Thyroid gland (tissue), 4 donors: Measurements from ENCODE around the gene EMP2. TPM values are rescaled to one million over a fixed set of nuclear protein-coding genes. Genes with fewer than 3 reads are reported as not detected.
"Not testable (repeated sequence)": the region's sequence is repeated elsewhere in the genome, so short reads cannot be mapped to it uniquely, and the experiment has no call there.

Experiments
- DNase-seq, 2 donors: peaks; one replicate each; pipeline ENCODE4 v3.0.0-alpha.2; 2019
- H3K27ac ChIP-seq, 3 donors: fragments of 200-600 bp; sonication (generic); 1 replicate in 2 of 3; 2 replicates in 1 of 3; pipeline ENCODE4 v1.5.1; 2016 to 2019; ENCODE audit warnings: mild to moderate bottlenecking in 1 of 3, moderate library complexity in 1 of 3
- H3K27me3 ChIP-seq: fragments of 200-600 bp; sonication (generic); one replicate; pipeline ENCODE4 v1.5.1; 2019
- H3K36me3 ChIP-seq, 2 donors: fragments of 200-600 bp; sonication (generic); one replicate each; pipeline ENCODE4 v1.5.1; 2016 to 2019
- H3K4me1 ChIP-seq, 2 donors: fragments of 200-600 bp; sonication (generic); one replicate each; pipeline ENCODE4 v1.5.1; 2017 to 2019
- H3K4me3 ChIP-seq, 3 donors: fragments of 200-600 bp; sonication (generic); replicated peaks in 1 of 3; 1 replicate in 2 of 3; 2 replicates in 1 of 3; pipeline ENCODE4 v1.5.1; 2016; ENCODE audit warnings: mild to moderate bottlenecking in 1 of 3
- H3K9me3 ChIP-seq: fragments of 200-600 bp; sonication (generic); one replicate; pipeline ENCODE4 v1.5.1; 2017
- CTCF ChIP-seq, 6 experiments: fragments of 200-600 bp in 3 of 6; fragments of 450-650 bp in 3 of 6; sonication (generic) in 3 of 6; IDR thresholded peaks; one replicate each; pipeline ENCODE4 v1.5.1; 2016 to 2019; ENCODE audit warnings: antibody characterized with exemption in 6 of 6, mild to moderate bottlenecking in 2 of 6, inconsistent platforms in 1 of 6, moderate library complexity in 1 of 6
- POLR2A ChIP-seq, 2 donors: fragments of 450-650 bp; IDR thresholded peaks; one replicate each; pipeline ENCODE4 v1.6.1; 2017; ENCODE audit warnings: antibody characterized with exemption in 2 of 2, mild to moderate bottlenecking in 2 of 2, moderate library complexity in 1 of 2
- WGBS, 2 donors: methylation state at CpG; one replicate each; pipeline ENCODE4 v1.1.5; 2017; 5-methylcytosine and 5-hydroxymethylcytosine counted together
- intact Hi-C: fragments of 100-400 bp; cut with DNase I; formaldehyde crosslinking; loops from one replicate; pipeline ENCODE4 v1.15.1; 2023
- total RNA-seq, 4 donors: library from RNA; depleted of rRNA; stranded (reverse); fragments of >200 nt; gene quantifications; one replicate each; pipeline ENCODE4 v1.2.3, GENCODE V29; 2016

EMP2 gene
- total RNA-seq, 4 donors from 2014 or later, result 17.9 to 37.5 (median 23.1) TPM

GRCh38 chr16:10514369-10515055 lies 65.9 kb downstream of the EMP2 start:
- H3K9me3 ChIP-seq, result no peaks in the 10 kb centered on the region
- intact Hi-C loops, result loop anchor here (5.0 kb wide), 1 partner anchor 403 kb away; no protein-coding TSS in a partner anchor
- no peaks in the 10 kb centered on the region for H3K27me3 ChIP-seq
- peaks cover 0 to 12% of the 10 kb centered on the region in 2 donors for H3K4me1 ChIP-seq
- 32 to 35% methylated on average over 6 of the region's 6 CpGs for WGBS, 2 donors
- H3K36me3 ChIP-seq, result no peaks in the 10 kb centered on the region
- H3K4me3 ChIP-seq, result no peak overlapping the region
- DNase-seq, result peak; percentile 57 to 61
- TF ChIP-seq CTCF (IDR thresholded peaks at IDR 0.05) (peak in 5 of 6 experiments; percentile 30 to 69 (median 66)), POLR2A (IDR thresholded peaks at IDR 0.05) (no peak)
- no peak overlapping the region for H3K27ac ChIP-seq

GRCh38 chr16:10511829-10512228 lies 68.6 kb downstream of the EMP2 start:
- no peaks in the 10 kb centered on the region for H3K36me3 ChIP-seq
- TF ChIP-seq CTCF (IDR thresholded peaks at IDR 0.05), result no peak
- no peak for TF ChIP-seq POLR2A (IDR thresholded peaks at IDR 0.05)
- no peaks in the 10 kb centered on the region for H3K27me3 ChIP-seq
- no peak overlapping the region for H3K27ac ChIP-seq
- no peak for DNase-seq
- WGBS, 2 donors, result 91 to 92% methylated on average over 1 of the region's 1 CpG
- H3K9me3 ChIP-seq, result no peaks in the 10 kb centered on the region
- peaks cover 0 to 12% of the 10 kb centered on the region in 2 donors for H3K4me1 ChIP-seq
- no peak overlapping the region for H3K4me3 ChIP-seq
- intact Hi-C loops, result no loop called here

GRCh38 chr16:10510279-10510678 lies 70.1 kb downstream of the EMP2 start:
- Histone ChIP-seq H3K4me1 (peaks cover 0 to 10% of the 10 kb centered on the region in 2 donors), H3K4me3 (no peak overlapping the region), H3K27me3 (no peaks in the 10 kb centered on the region), H3K27ac (no peak overlapping the region), H3K9me3 (no peaks in the 10 kb centered on the region), H3K36me3 (no peaks in the 10 kb centered on the region)
- WGBS, 2 donors, result 67 to 68% methylated on average over 2 of the region's 2 CpGs
- intact Hi-C loops, result no loop called here
- TF ChIP-seq CTCF (IDR thresholded peaks at IDR 0.05), result no peak
- TF ChIP-seq POLR2A (IDR thresholded peaks at IDR 0.05), result no peak
- no peak for DNase-seq

- peak; percentile 56 to 70 for DNase-seq
- Histone ChIP-seq H3K4me3 (no peak overlapping the region), H3K4me1 (peaks cover 0 to 4% of the 10 kb centered on the region in 2 donors), H3K27ac (no peak overlapping the region), H3K27me3 (no peaks in the 10 kb centered on the region), H3K36me3 (no peaks in the 10 kb centered on the region), H3K9me3 (no peaks in the 10 kb centered on the region)
- intact Hi-C loops, result loop anchor here (2.0 kb wide), 1 partner anchor 253 kb away; no protein-coding TSS in a partner anchor
- peak; percentile 57 to 89 (median 82) for TF ChIP-seq CTCF (IDR thresholded peaks at IDR 0.05)
- TF ChIP-seq POLR2A (IDR thresholded peaks at IDR 0.05), result no peak
- 23 to 24% methylated on average over 6 of the region's 6 CpGs for WGBS, 2 donors
Observed at GRCh38 chr16:10509534-10510025, 70.8 kb downstream of the EMP2 start.

- intact Hi-C loops, H3K27me3 ChIP-seq, H3K27ac ChIP-seq, H3K36me3 ChIP-seq, H3K4me3 ChIP-seq, H3K9me3 ChIP-seq, H3K4me1 ChIP-seq, DNase-seq: not testable (repeated sequence)
- 72 to 93% methylated on average over 3 of the region's 3 CpGs for WGBS, 2 donors
Observed at GRCh38 chr16:10505286-10505685, 75.1 kb downstream of the EMP2 start.
